Adrenal gland (tissue), 5 donors: ENCODE measurements around the gene DEPP1.

Source experiments
- CTCF ChIP-seq, 6 experiments: fragments of 450-650 bp in 4 of 6; fragments of 200-600 bp in 2 of 6; sonication (generic) in 1 of 6; IDR thresholded peaks; 1 replicate in 5 of 6; 2 replicates in 1 of 6; pipeline versions ENCODE4 v1.5.1 to v1.8.0; 2016 to 2021; ENCODE audit warnings: antibody characterized with exemption in 6 of 6, mild to moderate bottlenecking in 2 of 6, moderate library complexity in 1 of 6
- POLR2A ChIP-seq, 2 donors: fragments of 450-650 bp; IDR thresholded peaks; one replicate each; pipeline ENCODE4 v1.6.1; 2017; ENCODE audit warnings: antibody characterized with exemption in 2 of 2, mild to moderate bottlenecking in 2 of 2, moderate library complexity in 1 of 2
- donor health status: DM: no; HTN: no; CAD: no.

GRCh38 chr10:44929356-44930255 is 49.0 kb downstream of the DEPP1 start:
- TF ChIP-seq CTCF (IDR thresholded peaks at IDR 0.05) (no peak), POLR2A (IDR thresholded peaks at IDR 0.05) (no peak)
